D721Med (cell line): ENCODE measurements around the gene MGAT4B.
"Not testable (repeated sequence)": the region's sequence is repeated elsewhere in the genome, so short reads cannot be mapped to it uniquely, and the experiment has no call there.

Source experiments
- DNase-seq: peaks from one replicate; pipeline ENCODE4 v3.0.0; 2011; ENCODE audit warnings: low spot score; ENCODE audit not compliant: insufficient read length
- FAIRE-seq: peaks from 2 replicates; lab custom pipeline; 2011; peaks lifted over from hg19 to GRCh38; lab: Jason Lieb, UNC
- TF ChIP-seq, protein P1 (sequence below): IDR thresholded peaks from 2 replicates; pipeline ENCODE4 v1.5.1; 2012; ENCODE audit warnings: mild to moderate bottlenecking, control low read depth; ENCODE audit not compliant: insufficient read depth; ENCODE audit errors: missing control alignments

MGAT4B gene

DNA sequence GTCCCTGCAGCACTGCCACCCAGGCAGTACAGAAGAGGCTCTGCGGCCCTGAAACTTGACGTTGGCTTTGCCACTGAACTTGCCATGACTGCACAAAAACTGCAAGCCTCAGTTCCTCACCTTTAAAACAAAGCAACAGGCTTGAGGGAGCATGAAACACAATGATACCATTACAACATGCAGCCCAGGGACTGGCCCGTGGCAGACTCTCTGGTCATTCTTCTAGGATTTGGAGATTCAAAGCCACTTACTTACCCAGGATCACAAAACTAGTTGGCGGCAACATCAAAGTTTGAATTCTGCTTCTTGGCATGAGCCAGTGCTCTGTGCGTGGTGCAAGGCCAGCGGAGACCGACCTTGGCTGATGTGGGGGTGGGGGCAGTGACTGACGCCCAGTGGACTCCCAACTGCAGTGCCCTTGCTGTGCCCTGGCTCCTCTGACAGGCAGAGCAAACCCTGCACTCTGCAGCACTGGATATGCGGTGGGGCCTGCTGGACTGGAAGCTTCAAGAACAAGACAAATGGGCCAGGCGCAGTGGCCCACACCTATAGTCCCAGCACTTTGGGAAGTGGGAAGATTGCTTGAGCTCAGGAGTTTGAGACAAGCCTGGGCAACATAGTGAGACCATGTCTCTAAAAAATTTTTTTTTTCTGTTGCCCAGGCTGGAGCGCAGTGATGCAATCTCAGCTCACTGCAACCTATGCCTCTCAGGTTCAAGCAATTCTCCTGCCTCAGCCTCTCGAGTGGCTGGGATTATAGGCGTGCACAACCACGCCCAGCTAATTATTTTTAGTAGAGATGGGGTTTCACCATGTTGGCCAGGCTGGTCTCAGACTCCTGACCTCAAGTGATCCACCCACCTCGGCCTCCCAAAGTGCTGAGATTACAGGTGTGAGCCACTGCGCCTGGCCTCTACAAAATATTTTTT lies 32.9 kb upstream of the MGAT4B start:
- TF ChIP-seq, protein P1, sequence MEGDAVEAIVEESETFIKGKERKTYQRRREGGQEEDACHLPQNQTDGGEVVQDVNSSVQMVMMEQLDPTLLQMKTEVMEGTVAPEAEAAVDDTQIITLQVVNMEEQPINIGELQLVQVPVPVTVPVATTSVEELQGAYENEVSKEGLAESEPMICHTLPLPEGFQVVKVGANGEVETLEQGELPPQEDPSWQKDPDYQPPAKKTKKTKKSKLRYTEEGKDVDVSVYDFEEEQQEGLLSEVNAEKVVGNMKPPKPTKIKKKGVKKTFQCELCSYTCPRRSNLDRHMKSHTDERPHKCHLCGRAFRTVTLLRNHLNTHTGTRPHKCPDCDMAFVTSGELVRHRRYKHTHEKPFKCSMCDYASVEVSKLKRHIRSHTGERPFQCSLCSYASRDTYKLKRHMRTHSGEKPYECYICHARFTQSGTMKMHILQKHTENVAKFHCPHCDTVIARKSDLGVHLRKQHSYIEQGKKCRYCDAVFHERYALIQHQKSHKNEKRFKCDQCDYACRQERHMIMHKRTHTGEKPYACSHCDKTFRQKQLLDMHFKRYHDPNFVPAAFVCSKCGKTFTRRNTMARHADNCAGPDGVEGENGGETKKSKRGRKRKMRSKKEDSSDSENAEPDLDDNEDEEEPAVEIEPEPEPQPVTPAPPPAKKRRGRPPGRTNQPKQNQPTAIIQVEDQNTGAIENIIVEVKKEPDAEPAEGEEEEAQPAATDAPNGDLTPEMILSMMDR: no peak
- DNase-seq (no peak), FAIRE-seq (no peak)

DNA sequence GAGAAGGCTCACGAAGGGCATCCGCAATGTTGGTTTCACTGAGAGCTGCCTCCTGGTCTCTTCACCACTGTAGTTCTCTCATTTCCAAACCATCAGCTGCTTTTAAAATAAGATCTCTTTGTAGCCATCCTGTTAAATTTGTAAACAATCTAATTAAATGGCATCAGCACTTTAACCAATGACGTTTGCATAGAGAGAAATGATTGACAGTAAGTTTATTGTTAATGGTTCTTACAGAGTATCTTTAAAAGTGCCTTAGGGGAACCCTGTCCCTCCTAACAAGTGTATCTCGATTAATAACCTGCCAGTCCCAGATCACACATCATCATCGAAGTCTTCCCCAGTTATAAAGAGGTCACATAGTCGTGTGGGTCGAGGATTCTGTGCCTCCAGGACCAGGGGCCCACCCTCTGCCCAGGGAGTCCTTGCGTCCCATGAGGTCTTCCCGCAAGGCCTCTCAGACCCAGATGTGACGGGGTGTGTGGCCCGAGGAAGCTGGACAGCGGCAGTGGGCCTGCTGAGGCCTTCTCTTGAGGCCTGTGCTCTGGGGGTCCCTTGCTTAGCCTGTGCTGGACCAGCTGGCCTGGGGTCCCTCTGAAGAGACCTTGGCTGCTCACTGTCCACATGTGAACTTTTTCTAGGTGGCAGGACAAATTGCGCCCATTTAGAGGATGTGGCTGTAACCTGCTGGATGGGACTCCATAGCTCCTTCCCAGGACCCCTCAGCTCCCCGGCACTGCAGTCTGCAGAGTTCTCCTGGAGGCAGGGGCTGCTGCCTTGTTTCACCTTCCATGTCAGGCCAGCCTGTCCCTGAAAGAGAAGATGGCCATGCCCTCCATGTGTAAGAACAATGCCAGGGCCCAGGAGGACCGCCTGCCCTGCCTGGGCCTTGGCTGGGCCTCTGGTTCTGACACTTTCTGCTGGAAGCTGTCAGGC lies 30.7 kb upstream of the MGAT4B start:
- TF ChIP-seq, protein P1: no peak
- no peak for DNase-seq
- FAIRE-seq: no peak

DNA sequence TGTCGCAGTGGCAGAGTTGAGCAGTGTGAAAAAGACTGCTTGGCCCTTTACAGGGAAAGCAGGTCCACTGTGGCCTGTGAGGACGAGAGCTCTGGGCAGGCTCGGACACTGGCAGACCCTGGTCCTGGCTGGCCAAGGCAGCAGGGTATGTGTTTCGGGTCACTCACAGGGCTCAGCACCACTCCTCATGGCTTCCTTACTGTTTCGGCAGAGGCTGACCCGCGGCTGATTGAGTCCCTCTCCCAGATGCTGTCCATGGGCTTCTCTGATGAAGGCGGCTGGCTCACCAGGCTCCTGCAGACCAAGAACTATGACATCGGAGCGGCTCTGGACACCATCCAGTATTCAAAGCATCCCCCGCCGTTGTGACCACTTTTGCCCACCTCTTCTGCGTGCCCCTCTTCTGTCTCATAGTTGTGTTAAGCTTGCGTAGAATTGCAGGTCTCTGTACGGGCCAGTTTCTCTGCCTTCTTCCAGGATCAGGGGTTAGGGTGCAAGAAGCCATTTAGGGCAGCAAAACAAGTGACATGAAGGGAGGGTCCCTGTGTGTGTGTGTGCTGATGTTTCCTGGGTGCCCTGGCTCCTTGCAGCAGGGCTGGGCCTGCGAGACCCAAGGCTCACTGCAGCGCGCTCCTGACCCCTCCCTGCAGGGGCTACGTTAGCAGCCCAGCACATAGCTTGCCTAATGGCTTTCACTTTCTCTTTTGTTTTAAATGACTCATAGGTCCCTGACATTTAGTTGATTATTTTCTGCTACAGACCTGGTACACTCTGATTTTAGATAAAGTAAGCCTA lies 29.8 kb upstream of the MGAT4B start:
- FAIRE-seq (no peak), DNase-seq (no peak)
- TF ChIP-seq, protein P1: no peak

DNA sequence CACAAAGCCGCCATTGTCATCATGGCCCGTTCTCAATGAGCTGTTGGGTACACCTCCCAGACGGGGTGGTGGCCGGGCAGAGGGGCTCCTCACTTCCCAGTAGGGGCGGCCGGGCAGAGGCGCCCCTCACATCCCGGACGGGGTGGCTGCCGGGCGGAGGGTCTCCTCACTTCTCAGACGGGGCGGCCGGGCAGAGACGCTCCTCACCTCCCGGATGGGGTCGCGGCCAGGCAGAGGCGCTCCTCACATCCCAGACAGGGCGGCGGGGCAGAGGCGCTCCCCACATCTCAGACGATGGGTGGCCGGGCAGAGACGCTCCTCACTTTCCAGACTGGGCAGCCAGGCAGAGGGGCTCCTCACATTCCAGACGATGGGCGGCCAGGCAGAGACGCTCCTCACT lies 28.2 kb upstream of the MGAT4B start:
- FAIRE-seq, DNase-seq: not testable (repeated sequence)

DNA sequence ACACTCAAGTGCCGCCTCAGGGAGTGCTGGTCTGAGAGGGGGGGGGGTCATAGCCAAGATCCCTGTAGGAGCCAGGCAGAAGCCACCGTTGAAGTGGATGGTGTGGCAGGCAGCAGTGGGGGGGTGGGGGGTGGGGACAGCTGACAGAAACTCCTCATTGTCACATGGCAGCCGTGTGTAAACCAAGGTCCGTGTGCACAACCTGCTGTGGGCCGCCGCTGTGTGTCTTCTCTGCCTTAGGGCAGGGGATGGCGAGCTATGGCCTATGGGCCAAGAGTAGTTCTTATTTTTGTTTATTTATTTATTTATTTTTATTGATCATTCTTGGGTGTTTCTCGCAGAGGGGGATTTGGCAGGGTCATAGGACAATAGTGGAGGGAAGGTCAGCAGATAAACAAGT lies 27.5 kb upstream of the MGAT4B start:
- no peak for DNase-seq
- TF ChIP-seq, protein P1: no peak
- FAIRE-seq: no peak

DNA sequence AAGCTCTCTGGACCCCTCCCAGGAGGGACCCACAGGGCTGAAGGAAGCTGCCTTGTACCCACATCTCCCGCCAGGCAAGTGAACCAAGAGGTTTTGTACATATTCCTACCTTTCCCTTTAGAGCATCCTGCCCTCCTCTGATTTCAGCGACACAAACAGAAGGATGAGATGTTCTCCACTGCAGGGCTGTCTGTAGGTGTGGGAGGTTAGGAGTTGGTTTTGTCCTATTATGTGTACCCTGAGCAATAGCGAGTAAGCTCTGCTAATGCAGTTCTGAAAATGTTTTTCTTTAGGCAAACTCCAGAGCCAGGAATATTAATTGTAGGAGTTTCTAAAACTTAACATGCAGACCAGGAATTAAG lies 27.0 kb upstream of the MGAT4B start:
- no peak for DNase-seq
- TF ChIP-seq, protein P1: no peak
- FAIRE-seq: no peak
